ENCODE results near the gene ESR1.

The ESR1 gene

DNA sequence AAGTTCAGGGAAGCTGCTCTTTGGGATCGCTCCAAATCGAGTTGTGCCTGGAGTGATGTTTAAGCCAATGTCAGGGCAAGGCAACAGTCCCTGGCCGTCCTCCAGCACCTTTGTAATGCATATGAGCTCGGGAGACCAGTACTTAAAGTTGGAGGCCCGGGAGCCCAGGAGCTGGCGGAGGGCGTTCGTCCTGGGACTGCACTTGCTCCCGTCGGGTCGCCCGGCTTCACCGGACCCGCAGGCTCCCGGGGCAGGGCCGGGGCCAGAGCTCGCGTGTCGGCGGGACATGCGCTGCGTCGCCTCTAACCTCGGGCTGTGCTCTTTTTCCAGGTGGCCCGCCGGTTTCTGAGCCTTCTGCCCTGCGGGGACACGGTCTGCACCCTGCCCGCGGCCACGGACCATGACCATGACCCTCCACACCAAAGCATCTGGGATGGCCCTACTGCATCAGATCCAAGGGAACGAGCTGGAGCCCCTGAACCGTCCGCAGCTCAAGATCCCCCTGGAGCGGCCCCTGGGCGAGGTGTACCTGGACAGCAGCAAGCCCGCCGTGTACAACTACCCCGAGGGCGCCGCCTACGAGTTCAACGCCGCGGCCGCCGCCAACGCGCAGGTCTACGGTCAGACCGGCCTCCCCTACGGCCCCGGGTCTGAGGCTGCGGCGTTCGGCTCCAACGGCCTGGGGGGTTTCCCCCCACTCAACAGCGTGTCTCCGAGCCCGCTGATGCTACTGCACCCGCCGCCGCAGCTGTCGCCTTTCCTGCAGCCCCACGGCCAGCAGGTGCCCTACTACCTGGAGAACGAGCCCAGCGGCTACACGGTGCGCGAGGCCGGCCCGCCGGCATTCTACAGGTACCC lies at the start of gene ESR1:
TSS of gene ESR1 (plus strand) at position 170 of the 858 bp plus-strand sequence. CDS start at position 401, 231 bp downstream.
- in situ Hi-C loops (cut with HindIII; ENCODE audit: low pct_ligation_motif_present, low pct_unique_long_range_greater_than_20kb, low sequenced_read_pairs) = no loop called here
- no peak for DNase-seq

DNA sequence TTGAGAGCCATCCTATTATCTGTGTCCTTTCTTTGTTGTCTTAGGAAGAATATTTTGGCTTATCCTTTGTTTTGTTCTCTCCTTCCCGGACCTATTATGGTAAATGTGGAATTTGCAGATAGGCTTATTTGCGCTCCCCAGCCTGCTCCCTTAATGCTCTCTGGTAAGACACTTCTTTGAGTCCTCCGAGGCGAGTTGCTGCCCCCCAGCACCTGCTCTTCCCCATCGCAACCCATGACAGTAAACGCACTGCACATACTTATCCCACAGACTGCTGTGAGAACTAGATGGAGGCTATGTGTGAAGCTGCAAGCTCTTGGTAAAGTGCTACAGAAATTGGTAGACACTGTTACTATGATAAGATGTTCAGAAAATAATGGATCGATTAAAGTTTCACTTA lies 47.0 kb upstream of the ESR1 start:
- no peak for DNase-seq
- in situ Hi-C loops (cut with HindIII; ENCODE audit: low pct_ligation_motif_present, low pct_unique_long_range_greater_than_20kb, low sequenced_read_pairs) = no loop called here

DNA sequence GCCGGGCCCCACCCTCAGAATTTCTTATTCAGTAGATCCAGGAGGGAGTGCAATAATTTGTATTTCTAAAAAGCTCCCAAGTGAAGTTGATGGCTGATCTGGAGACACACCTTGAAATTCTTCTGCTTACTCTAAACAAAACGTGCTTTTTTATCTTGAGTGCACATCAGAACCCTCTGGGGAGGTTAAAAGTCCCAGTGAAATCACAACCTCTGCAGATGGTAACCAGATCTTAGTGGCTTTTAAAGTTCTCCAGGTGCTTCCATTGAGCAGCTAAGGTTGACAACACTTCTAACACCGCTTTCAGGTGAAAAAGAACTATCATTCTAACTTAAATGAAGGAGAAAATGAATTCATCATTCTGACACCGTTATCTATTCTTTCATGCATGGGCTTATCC lies 45.6 kb upstream of the ESR1 start:
- DNase-seq = no peak
- in situ Hi-C loops (cut with HindIII; ENCODE audit: low pct_ligation_motif_present, low pct_unique_long_range_greater_than_20kb, low sequenced_read_pairs) = no loop called here

DNA sequence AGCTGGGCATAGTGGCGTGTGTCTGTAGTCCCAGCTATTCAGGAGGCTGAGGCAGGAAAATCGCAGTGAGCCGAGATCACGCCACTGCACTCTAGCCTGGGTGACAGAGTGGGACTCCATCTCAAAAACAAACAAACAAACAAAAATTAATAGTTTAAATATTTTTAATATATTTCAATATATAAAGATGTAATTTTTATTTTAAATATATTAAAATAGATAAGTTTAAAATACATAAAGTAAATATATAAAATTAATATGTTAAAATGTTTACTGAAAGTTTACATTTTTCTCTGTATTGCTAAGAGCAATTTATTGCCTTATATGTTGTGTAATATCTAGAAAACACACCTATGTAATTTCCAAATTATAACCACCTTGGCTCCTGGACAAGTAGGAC lies 44.7 kb upstream of the ESR1 start:
- DNase-seq = no peak
- in situ Hi-C loops (cut with HindIII; ENCODE audit: low pct_ligation_motif_present, low pct_unique_long_range_greater_than_20kb, low sequenced_read_pairs) = no loop called here

DNA sequence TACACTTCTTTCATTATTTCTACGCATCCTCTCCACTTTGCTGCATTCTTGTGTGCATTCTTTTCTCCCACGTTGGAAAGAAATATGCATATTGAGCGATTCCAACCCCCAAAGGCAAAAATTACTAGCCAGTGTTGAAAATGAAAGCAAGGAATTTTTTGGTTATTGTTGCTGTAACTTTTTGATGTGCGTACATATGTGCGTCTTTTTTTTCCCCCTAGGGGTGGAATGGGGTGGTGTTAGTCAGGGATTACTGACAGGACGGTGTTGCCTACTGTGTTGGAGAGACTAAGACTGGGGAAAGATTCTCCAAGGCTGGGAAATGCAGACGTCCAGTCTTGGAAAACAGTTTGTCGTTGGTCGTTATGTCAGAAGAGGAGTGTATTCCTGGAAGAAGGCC lies 44.2 kb upstream of the ESR1 start:
- no peak for DNase-seq
- in situ Hi-C loops (cut with HindIII; ENCODE audit: low pct_ligation_motif_present, low pct_unique_long_range_greater_than_20kb, low sequenced_read_pairs) = no loop called here

DNA sequence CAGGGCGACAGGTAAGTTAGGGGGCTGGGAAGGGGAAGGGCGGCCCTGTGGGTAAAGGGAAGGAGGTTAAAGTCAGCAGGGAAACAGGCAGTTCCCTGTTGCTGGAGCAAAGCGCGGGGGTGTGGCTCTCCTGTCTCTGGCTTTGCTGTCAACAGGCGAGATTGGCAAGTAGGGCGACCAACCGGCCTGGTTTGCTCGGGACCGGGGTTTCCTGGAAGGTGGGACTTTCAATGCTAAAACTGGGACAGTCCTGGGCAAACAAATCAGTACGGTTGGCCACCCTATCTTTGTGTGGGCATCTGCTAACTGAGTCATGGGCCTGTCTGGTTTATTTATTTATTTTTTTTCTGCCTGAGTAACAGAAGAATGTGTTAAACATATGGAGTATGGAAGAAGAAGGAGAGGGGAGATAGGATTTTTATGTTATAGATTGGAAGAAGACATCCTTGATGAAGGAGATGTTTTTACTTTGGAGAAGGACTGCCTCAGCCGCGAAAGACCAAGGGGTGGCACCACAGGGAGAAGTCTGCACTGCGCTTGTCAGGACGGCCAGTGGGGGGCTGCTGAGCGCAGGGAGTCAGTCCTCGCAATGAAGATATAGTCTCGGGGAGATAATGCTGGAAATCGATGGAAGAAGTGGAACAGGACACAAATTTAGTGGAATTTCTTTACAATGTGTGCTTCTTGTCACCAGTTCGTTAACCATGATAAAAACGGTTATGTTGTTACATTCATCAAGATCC lies 43.4 kb upstream of the ESR1 start:
- DNase-seq = peak; percentile 7
- in situ Hi-C loops (cut with HindIII; ENCODE audit: low pct_ligation_motif_present, low pct_unique_long_range_greater_than_20kb, low sequenced_read_pairs) = no loop called here

DNA sequence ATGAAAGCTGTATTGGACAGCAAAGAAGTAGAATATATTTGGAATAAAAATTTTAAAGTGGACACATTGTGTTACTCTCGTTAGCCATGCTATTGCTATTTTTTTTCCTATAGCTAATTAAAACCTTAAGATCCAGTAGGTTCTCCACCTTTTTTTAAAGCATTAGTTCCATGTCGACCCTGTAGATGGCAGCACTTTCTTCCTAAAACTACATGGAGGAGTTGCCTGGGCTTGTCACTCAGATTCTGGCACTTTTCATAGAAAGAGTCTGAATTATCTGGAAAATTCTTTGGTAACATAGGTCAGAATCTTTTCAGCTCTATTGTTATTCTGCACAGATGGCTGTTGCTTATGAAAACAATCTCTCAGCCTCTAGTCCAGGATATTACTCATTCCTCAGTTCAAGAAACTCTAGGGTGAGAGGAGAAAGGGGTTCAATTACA lies 42.0 kb upstream of the ESR1 start:
- DNase-seq = peak; percentile 75
- in situ Hi-C loops (cut with HindIII; ENCODE audit: low pct_ligation_motif_present, low pct_unique_long_range_greater_than_20kb, low sequenced_read_pairs) = no loop called here

DNA sequence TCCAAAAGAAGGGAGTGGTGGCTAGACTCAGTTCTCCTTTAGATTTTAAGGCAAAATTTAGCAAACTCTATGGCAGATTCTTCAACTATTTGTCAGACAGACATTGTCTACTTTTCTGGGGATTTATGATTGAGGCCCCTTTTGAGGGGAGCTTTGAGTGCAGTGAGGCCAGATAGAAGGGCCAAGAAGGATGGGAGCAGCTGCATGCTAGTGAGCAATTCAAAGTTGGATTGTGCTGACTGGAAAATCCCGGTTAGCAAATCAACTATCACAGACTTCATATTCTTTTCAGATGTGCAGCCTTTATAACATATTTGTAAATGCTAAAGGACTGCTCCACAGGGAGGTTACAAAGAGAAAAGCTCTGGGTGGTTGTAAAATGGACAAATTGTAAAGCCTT lies 35.0 kb upstream of the ESR1 start:
- no peak for DNase-seq
- in situ Hi-C loops (cut with HindIII; ENCODE audit: low pct_ligation_motif_present, low pct_unique_long_range_greater_than_20kb, low sequenced_read_pairs) = no loop called here

DNA sequence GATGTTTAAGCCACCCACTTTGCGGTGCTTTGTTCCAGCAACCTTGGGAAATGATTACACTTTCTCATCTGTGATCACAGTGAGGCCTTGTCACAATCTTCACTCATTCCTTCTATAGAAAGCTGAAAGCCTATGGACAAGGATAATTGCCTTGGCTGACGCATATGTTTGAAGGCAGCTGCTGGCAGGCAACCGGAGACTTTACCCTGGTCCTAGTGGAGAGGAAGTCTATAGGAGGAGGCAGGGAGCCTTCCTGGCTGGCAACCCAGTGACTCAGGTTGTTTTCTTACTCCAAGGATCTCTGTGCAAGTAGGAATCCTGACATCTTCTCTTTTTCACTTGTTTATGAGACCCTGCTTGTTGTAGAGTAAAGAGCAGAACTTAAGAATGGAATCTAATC lies 34.1 kb upstream of the ESR1 start:
- no peak for DNase-seq
- in situ Hi-C loops (cut with HindIII; ENCODE audit: low pct_ligation_motif_present, low pct_unique_long_range_greater_than_20kb, low sequenced_read_pairs) = no loop called here

DNA sequence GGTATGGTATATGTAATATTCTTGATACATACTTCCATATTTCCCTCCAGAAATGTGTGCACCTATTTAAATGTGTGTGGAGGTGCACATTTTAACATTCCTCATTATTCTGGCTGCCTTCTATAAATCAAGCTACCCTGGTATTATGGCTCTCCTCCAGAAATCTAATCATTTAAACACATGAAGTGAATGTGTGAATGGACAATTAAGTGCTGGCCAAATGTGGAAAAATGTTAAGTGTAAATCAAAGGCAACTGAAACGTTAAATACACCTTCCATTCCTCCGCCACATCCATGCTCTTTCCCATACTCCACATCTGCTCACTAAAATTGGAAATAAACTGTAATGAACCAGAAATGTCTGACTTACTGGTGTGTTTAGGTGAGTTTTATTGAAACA lies 24.9 kb upstream of the ESR1 start:
- no peak for DNase-seq
- in situ Hi-C loops (cut with HindIII; ENCODE audit: low pct_ligation_motif_present, low pct_unique_long_range_greater_than_20kb, low sequenced_read_pairs) = no loop called here

DNA sequence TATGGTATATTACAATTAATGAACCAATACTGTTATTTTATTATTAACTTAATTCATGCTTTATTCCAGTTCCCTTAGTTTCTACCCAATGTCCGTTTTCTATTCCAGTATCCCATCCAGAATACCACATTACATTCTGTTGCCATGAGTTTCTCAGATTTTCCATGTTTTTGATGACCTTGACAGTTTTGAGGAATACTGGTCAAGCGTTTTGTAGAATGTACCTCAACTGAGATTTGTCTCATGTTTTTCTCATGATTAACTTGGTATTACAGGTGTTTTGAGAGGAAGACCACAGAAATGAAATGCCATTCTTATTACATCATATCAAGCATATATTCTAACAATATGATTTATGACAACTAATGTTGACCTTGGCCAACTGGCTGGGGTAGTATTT lies 23.8 kb upstream of the ESR1 start:
- DNase-seq = no peak
- in situ Hi-C loops (cut with HindIII; ENCODE audit: low pct_ligation_motif_present, low pct_unique_long_range_greater_than_20kb, low sequenced_read_pairs) = no loop called here

DNA sequence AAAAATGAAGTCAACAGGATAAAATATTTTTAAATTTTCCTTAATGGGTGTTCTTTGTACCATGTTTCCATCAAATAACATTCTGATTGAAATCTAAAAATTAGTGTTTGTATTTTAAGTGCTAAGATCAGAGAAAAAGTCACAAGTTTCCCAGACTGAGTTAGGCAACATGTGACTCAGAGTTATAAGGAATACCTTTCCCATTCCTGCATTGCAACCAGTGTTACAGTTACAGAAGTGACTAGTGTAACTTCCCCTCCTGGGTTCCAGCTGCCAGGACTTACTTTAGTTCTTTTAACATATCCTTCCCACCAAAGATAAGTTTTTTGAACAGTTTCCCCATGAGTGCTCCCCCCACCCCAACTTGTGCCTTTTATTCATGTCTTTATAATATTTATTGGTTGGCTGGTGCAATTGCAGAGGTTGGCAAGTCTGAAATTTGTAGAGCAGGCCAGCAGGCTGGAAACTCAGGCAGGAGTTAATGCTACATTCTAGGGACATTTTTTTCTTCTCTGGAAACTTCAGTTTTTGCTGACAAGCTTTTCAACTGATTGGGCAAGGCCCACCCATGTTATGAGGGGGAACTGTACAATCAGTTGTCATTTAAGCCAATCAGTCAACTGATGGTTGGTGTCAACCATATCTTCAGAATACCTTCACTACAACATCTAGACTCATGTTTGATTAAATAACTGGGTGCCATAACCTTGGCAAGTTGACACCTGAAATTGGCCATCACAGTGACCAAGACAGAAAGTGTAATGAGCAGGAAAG lies 22.9 kb upstream of the ESR1 start:
- in situ Hi-C loops (cut with HindIII; ENCODE audit: low pct_ligation_motif_present, low pct_unique_long_range_greater_than_20kb, low sequenced_read_pairs) = no loop called here
- no peak for DNase-seq

DNA sequence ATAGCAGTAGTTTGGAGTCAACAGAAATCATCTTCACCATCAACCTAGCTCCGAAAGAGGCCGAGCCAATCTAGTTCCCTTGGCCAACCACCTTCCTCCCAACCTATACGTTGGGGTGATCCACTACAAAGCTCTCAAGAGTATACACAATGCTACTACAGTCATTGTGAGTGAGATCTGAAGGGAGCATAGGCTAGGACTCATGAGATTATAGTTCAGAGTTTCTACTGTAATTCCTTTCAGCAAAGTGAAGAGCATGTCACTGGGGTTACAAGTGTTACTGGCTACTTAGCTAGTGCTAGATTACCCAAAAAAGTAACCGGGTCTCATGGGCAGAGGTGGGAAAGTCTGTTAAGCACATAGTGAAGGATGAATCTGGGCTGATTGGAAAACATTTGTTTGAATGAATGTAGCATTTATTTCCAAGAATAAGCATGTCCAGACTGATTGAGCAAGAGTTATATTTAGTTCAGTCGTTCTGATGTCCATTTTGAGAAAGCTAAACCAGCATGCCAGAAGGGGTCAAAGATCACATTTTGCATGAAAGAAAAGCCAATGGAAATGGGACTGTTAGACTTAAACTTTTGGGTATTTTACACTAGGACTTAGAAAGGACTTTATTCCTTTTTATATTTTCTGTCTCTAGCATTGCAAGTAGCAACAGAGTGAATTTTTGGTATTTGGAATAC lies 10.5 kb upstream of the ESR1 start:
- in situ Hi-C loops (cut with HindIII; ENCODE audit: low pct_ligation_motif_present, low pct_unique_long_range_greater_than_20kb, low sequenced_read_pairs) = no loop called here
- DNase-seq = no peak

DNA sequence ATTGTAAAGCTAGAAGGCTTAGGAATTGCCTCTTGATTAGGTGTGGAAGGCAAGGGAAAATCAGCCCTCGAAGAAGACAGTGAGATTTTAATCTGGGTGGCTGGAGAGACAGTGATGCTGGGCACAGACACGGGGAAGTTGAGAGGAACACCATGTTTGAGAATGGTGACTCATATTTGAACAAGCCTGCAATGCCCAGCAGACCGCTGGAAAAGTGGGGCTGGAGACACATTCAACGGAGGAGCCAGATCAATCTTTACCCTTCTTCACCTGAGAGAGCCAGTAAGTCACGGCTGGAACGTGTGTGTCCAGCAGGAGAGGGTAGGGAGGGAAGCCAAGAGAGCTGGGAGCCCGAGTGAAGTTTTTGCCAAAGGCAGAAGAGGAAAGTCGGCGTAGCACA lies 3.7 kb upstream of the ESR1 start:
- no peak for DNase-seq
- in situ Hi-C loops (cut with HindIII; ENCODE audit: low pct_ligation_motif_present, low pct_unique_long_range_greater_than_20kb, low sequenced_read_pairs) = no loop called here

DNA sequence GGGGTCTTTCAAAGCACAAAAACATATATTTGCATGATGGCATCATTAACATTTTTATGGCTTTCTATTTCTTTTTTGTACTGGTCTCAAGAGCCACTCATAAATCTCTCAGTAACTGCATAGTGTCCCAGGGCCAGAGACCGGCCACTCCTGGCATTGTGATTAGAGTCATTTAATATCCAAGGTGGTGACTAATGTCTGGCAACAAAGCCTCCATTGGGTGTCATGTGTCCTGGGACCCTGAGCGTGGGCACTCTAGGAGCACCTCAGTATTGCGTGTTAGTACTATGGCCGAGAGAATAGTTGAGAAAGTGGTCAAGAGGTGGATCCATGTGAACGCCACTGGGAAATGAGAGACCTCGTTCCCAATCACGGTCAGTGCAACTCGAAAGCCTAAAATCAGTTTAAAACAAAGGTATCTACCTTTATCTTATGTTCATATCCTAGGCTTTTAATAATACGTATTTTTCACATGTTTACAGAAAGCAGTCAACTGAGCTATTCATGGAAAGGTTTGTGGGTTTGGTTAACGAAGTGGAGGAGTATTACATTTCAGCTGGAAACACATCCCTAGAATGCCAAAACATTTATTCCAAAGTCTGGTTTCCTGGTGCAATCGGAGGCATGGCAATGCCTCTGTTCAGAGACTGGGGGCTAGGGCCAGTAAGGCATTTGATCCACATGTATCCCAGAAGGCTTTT lies 2.7 kb upstream of the ESR1 start:
- in situ Hi-C loops (cut with HindIII; ENCODE audit: low pct_ligation_motif_present, low pct_unique_long_range_greater_than_20kb, low sequenced_read_pairs) = no loop called here
- no peak for DNase-seq

DNA sequence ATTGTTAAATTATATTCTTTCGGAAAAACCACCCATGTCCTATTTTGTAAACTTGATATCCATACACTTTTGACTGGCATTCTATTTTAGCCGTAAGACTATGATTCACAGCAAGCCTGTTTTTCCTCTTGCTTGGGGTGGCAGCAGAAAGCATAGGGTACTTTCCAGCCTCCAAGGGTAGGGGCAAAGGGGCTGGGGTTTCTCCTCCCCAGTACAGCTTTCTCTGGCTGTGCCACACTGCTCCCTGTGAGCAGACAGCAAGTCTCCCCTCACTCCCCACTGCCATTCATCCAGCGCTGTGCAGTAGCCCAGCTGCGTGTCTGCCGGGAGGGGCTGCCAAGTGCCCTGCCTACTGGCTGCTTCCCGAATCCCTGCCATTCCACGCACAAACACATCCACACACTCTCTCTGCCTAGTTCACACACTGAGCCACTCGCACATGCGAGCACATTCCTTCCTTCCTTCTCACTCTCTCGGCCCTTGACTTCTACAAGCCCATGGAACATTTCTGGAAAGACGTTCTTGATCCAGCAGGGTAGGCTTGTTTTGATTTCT lies 2.1 kb upstream of the ESR1 start:
- no peak for DNase-seq
- in situ Hi-C loops (cut with HindIII; ENCODE audit: low pct_ligation_motif_present, low pct_unique_long_range_greater_than_20kb, low sequenced_read_pairs) = no loop called here

DNA sequence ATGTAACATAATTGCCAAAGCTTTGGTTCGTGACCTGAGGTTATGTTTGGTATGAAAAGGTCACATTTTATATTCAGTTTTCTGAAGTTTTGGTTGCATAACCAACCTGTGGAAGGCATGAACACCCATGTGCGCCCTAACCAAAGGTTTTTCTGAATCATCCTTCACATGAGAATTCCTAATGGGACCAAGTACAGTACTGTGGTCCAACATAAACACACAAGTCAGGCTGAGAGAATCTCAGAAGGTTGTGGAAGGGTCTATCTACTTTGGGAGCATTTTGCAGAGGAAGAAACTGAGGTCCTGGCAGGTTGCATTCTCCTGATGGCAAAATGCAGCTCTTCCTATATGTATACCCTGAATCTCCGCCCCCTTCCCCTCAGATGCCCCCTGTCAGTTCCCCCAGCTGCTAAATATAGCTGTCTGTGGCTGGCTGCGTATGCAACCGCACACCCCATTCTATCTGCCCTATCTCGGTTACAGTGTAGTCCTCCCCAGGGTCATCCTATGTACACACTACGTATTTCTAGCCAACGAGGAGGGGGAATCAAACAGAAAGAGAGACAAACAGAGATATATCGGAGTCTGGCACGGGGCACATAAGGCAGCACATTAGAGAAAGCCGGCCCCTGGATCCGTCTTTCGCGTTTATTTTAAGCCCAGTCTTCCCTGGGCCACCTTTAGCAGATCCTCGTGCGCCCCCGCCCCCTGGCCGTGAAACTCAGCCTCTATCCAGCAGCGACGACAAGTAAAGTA lies 547 bp upstream of the ESR1 start:
- in situ Hi-C loops (cut with HindIII; ENCODE audit: low pct_ligation_motif_present, low pct_unique_long_range_greater_than_20kb, low sequenced_read_pairs) = no loop called here
- DNase-seq = no peak
